ENCODE data around the gene GMNN.

Gene GMNN

GRCh38 chr6:24761851-24762250, 12.9 kb upstream of the GMNN start:
- CTCF ChIA-PET, result no interaction called here
- POLR2A ChIA-PET, result no interaction called here
- TF ChIP-seq ZNF629 (tag by site-specific recombination; IDR thresholded peaks at IDR 0.05), result no peak
- no peak for TF ChIP-seq ZNF658 (tag by site-specific recombination; IDR thresholded peaks at IDR 0.05)
- no peak for TF ChIP-seq ZNF239 (tag by site-specific recombination; IDR thresholded peaks at IDR 0.05)
- TF ChIP-seq GLIS2 (tag by site-specific recombination; IDR thresholded peaks at IDR 0.05), result no peak
- no peak for TF ChIP-seq ZNF311 (tag by site-specific recombination; IDR thresholded peaks at IDR 0.05; ENCODE audit: borderline replicate concordance)
- TF ChIP-seq ZNF10 (tag by site-specific recombination; IDR thresholded peaks at IDR 0.05), result no peak
- TF ChIP-seq ZNF391 (tag by site-specific recombination; IDR thresholded peaks at IDR 0.05; ENCODE audit: borderline replicate concordance, low read depth), result no peak
- TF ChIP-seq ZNF747 (tag by site-specific recombination; IDR thresholded peaks at IDR 0.05), result no peak
- TF ChIP-seq ZIC2 (tag by site-specific recombination; IDR thresholded peaks at IDR 0.05), result no peak
- TF ChIP-seq SCRT2 (tag by site-specific recombination; IDR thresholded peaks at IDR 0.05), result no peak
- TF ChIP-seq, protein P1, sequence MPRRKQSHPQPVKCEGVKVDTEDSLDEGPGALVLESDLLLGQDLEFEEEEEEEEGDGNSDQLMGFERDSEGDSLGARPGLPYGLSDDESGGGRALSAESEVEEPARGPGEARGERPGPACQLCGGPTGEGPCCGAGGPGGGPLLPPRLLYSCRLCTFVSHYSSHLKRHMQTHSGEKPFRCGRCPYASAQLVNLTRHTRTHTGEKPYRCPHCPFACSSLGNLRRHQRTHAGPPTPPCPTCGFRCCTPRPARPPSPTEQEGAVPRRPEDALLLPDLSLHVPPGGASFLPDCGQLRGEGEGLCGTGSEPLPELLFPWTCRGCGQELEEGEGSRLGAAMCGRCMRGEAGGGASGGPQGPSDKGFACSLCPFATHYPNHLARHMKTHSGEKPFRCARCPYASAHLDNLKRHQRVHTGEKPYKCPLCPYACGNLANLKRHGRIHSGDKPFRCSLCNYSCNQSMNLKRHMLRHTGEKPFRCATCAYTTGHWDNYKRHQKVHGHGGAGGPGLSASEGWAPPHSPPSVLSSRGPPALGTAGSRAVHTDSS (tag by site-specific recombination; IDR thresholded peaks at IDR 0.05), result no peak
- no peak for TF ChIP-seq ZNF175 (tag by site-specific recombination; IDR thresholded peaks at IDR 0.05)
- TF ChIP-seq ZNF623 (tag by site-specific recombination; IDR thresholded peaks at IDR 0.05), result no peak
- TF ChIP-seq ZNF670 (tag by site-specific recombination; IDR thresholded peaks at IDR 0.05; ENCODE audit: low read depth), result no peak
- TF ChIP-seq, protein P2, sequence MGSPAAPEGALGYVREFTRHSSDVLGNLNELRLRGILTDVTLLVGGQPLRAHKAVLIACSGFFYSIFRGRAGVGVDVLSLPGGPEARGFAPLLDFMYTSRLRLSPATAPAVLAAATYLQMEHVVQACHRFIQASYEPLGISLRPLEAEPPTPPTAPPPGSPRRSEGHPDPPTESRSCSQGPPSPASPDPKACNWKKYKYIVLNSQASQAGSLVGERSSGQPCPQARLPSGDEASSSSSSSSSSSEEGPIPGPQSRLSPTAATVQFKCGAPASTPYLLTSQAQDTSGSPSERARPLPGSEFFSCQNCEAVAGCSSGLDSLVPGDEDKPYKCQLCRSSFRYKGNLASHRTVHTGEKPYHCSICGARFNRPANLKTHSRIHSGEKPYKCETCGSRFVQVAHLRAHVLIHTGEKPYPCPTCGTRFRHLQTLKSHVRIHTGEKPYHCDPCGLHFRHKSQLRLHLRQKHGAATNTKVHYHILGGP (tag by site-specific recombination; IDR thresholded peaks at IDR 0.05), result no peak
- Histone ChIP-seq H3K9me3 (ENCODE audit: control insufficient read depth, insufficient read depth, low read depth, low read length) (no peaks in the 10 kb centered on the region), H3K36me3 (ENCODE audit: control insufficient read depth in 2 of 2, insufficient read depth in 1 of 2, low read length in 2 of 2) (no peaks in the 10 kb centered on the region), H3K27ac (ENCODE audit: extremely low read depth, low read depth, low read length) (no peak overlapping the region), H3K4me3 (ENCODE audit: low read depth, low read length) (no peak overlapping the region), H3K4me1 (ENCODE audit: control insufficient read depth, insufficient read depth, low read length) (no peaks in the 10 kb centered on the region)

- Histone ChIP-seq H3K36me3 (ENCODE audit: control insufficient read depth in 2 of 2, insufficient read depth in 1 of 2, low read length in 2 of 2) (no peaks in the 10 kb centered on the region), H3K4me1 (ENCODE audit: control insufficient read depth, insufficient read depth, low read length) (no peaks in the 10 kb centered on the region), H3K4me3 (ENCODE audit: low read depth, low read length) (no peak overlapping the region), H3K9me3 (ENCODE audit: control insufficient read depth, insufficient read depth, low read depth, low read length) (no peaks in the 10 kb centered on the region), H3K27ac (ENCODE audit: extremely low read depth, low read depth, low read length) (no peak overlapping the region)
- ChIA-PET CTCF (interaction anchor here (0.8 to 1.5 kb wide), 2 partner anchors 180 to 333 kb away, joined by 3 to 4 read pairs; no protein-coding TSS in a partner anchor), POLR2A (no interaction called here)
- TF ChIP-seq ZNF354C (tag by site-specific recombination; IDR thresholded peaks at IDR 0.05; ENCODE audit: borderline replicate concordance, low read depth), result no peak
- TF ChIP-seq, protein P3, sequence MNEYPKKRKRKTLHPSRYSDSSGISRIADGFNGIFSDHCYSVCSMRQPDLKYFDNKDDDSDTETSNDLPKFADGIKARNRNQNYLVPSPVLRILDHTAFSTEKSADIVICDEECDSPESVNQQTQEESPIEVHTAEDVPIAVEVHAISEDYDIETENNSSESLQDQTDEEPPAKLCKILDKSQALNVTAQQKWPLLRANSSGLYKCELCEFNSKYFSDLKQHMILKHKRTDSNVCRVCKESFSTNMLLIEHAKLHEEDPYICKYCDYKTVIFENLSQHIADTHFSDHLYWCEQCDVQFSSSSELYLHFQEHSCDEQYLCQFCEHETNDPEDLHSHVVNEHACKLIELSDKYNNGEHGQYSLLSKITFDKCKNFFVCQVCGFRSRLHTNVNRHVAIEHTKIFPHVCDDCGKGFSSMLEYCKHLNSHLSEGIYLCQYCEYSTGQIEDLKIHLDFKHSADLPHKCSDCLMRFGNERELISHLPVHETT (tag by site-specific recombination; IDR thresholded peaks at IDR 0.05), result no peak
- TF ChIP-seq ZNF830 (tag by site-specific recombination; IDR thresholded peaks at IDR 0.05; ENCODE audit: low read depth), result no peak
- no peak for TF ChIP-seq SP2 (tag by site-specific recombination; IDR thresholded peaks at IDR 0.05)
- TF ChIP-seq FEZF1 (tag by site-specific recombination; IDR thresholded peaks at IDR 0.05), result 0 out of 2 replicates have a peak, but pooled peaks have one; percentile 11
- no peak for TF ChIP-seq ZNF335 (tag by site-specific recombination; conservative IDR thresholded peaks at IDR 0.05)
- peak; percentile 74 for TF ChIP-seq PRDM1 (tag by site-specific recombination; IDR thresholded peaks at IDR 0.05)
- no peak for TF ChIP-seq ZNF274 (IDR thresholded peaks at IDR 0.05; ENCODE audit: low read length)
- TF ChIP-seq ZNF274 (tag by site-specific recombination; IDR thresholded peaks at IDR 0.05; ENCODE audit: borderline replicate concordance), result no peak
- TF ChIP-seq HIC1 (tag by site-specific recombination; IDR thresholded peaks at IDR 0.05), result no peak
- no peak for TF ChIP-seq ZNF677 (tag by site-specific recombination; IDR thresholded peaks at IDR 0.05)
- TF ChIP-seq SP3 (tag by site-specific recombination; IDR thresholded peaks at IDR 0.05), result no peak
- no peak for TF ChIP-seq ZSCAN23 (tag by site-specific recombination; IDR thresholded peaks at IDR 0.05)
- TF ChIP-seq ZNF692 (tag by site-specific recombination; IDR thresholded peaks at IDR 0.05), result peak; percentile 72
- TF ChIP-seq ZNF138 (tag by site-specific recombination; IDR thresholded peaks at IDR 0.05; ENCODE audit: borderline replicate concordance), result no peak
Measured at GRCh38 chr6:24763578-24763977, 11.2 kb upstream of the GMNN start.
